ENCODE measurements around the gene TENM4. TPM values are rescaled to one million over a fixed set of nuclear protein-coding genes. Genes with fewer than 3 reads are reported as not detected.

Gene TENM4
- total and polyA plus RNA-seq, 11 donors: 0.08 to 6.4 (median 1.0) TPM

GRCh38 chr11:78714539-78714938 is 726.3 kb downstream of the TENM4 start:
- no peak overlapping the region for H3K4me3 ChIP-seq
- H3K27me3 ChIP-seq: no peaks in the 10 kb centered on the region
- H3K9me3 ChIP-seq: no peaks in the 10 kb centered on the region
- H3K36me3 ChIP-seq: no peaks in the 10 kb centered on the region
- H3K27ac ChIP-seq: no peak overlapping the region
- intact Hi-C loops (cut with DNase I): loop anchor here in 2 of 10 donors (5.0 to 10.0 kb wide), 2 partner anchors 67 to 70 kb away; no protein-coding TSS in a partner anchor
- no peaks in the 10 kb centered on the region for H3K4me1 ChIP-seq
- TF ChIP-seq CTCF (IDR thresholded peaks at IDR 0.05) (no peak), POLR2A (IDR thresholded peaks at IDR 0.05) (no peak)
- ATAC-seq: no peak
- no peak for DNase-seq
- WGBS, 4 donors: 53 to 57% (median 55%) methylated on average over 3 of the region's 3 CpGs

GRCh38 chr11:78711735-78712134 is 729.1 kb downstream of the TENM4 start:
- Histone ChIP-seq H3K27ac (no peak overlapping the region), H3K9me3 (no peaks in the 10 kb centered on the region), H3K4me1 (no peaks in the 10 kb centered on the region), H3K36me3 (no peaks in the 10 kb centered on the region), H3K27me3 (no peaks in the 10 kb centered on the region), H3K4me3 (no peak overlapping the region)
- ATAC-seq (no peak), DNase-seq (no peak)
- WGBS, 4 donors: 94% methylated on average over 3 of the region's 3 CpGs
- intact Hi-C loops (cut with DNase I): loop anchor here in 2 of 10 donors (5.0 to 10.0 kb wide), 2 partner anchors 64 to 67 kb away; no protein-coding TSS in a partner anchor
- TF ChIP-seq CTCF (IDR thresholded peaks at IDR 0.05) (no peak), POLR2A (IDR thresholded peaks at IDR 0.05) (no peak)

GRCh38 chr11:78710417-78710816 is 730.4 kb downstream of the TENM4 start:
- Histone ChIP-seq H3K9me3 (no peaks in the 10 kb centered on the region), H3K36me3 (no peaks in the 10 kb centered on the region), H3K27me3 (no peaks in the 10 kb centered on the region), H3K27ac (no peak overlapping the region), H3K4me3 (no peak overlapping the region), H3K4me1 (no peaks in the 10 kb centered on the region)
- intact Hi-C loops (cut with DNase I): loop anchor here in 2 of 10 donors (5.0 to 10.0 kb wide), 2 partner anchors 63 to 66 kb away; no protein-coding TSS in a partner anchor
- TF ChIP-seq CTCF (IDR thresholded peaks at IDR 0.05): no peak
- no peak for TF ChIP-seq POLR2A (IDR thresholded peaks at IDR 0.05)
- 84 to 88% (median 86%) methylated on average over 4 of the region's 4 CpGs for WGBS, 4 donors
- DNase-seq (no peak), ATAC-seq (no peak)

GRCh38 chr11:78708388-78708787 is 732.4 kb downstream of the TENM4 start:
- DNase-seq: no peak
- no peaks in the 10 kb centered on the region for H3K4me1 ChIP-seq
- no peak for TF ChIP-seq POLR2A (IDR thresholded peaks at IDR 0.05)
- TF ChIP-seq CTCF (IDR thresholded peaks at IDR 0.05): no peak
- no peaks in the 10 kb centered on the region for H3K36me3 ChIP-seq
- intact Hi-C loops (cut with DNase I): no loop called here
- H3K9me3 ChIP-seq: no peaks in the 10 kb centered on the region
- 92 to 96% (median 94%) methylated on average over 6 of the region's 6 CpGs for WGBS, 4 donors
- ATAC-seq: no peak
- no peak overlapping the region for H3K27ac ChIP-seq
- H3K27me3 ChIP-seq: no peaks in the 10 kb centered on the region
- H3K4me3 ChIP-seq: no peak overlapping the region

Data from heart left ventricle (tissue), 16 donors.